ENCODE data around the gene DMRT2.

DNA sequence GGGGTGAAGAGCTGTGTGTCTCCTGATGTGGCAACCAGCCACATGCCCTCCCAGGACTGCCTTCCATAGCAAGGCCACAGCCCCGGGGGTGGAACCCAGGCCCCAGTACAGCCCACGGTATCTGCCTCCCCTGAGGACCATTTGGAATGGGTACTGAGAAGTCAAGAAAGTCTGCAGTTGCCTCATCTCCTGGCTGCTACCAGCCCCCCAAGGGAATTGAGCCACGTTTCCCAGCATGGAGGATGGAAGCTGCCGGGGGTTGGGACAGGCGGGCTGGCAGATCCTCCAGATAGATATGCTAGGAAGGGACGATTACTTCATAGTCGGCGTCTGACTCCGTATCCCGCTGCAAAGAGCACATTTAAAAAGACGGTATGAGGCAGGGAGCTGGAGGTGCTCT lies 5.5 kb upstream of the DMRT2 start:
- TF ChIP-seq, protein P1, sequence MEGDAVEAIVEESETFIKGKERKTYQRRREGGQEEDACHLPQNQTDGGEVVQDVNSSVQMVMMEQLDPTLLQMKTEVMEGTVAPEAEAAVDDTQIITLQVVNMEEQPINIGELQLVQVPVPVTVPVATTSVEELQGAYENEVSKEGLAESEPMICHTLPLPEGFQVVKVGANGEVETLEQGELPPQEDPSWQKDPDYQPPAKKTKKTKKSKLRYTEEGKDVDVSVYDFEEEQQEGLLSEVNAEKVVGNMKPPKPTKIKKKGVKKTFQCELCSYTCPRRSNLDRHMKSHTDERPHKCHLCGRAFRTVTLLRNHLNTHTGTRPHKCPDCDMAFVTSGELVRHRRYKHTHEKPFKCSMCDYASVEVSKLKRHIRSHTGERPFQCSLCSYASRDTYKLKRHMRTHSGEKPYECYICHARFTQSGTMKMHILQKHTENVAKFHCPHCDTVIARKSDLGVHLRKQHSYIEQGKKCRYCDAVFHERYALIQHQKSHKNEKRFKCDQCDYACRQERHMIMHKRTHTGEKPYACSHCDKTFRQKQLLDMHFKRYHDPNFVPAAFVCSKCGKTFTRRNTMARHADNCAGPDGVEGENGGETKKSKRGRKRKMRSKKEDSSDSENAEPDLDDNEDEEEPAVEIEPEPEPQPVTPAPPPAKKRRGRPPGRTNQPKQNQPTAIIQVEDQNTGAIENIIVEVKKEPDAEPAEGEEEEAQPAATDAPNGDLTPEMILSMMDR (IDR thresholded peaks at IDR 0.05; ENCODE audit: low read depth, low read length, poor library complexity, severe bottlenecking) = no peak
- TF ChIP-seq EZH2phosphoT487 (IDR thresholded peaks at IDR 0.05; ENCODE audit: borderline replicate concordance, low read length) = no peak

All from DOHH2 (cell line).